ENCODE data around the gene NCOA7. TPM values are rescaled to one million over a fixed set of nuclear protein-coding genes. Genes with fewer than 3 reads are reported as not detected.

The NCOA7 gene
- total and polyA plus RNA-seq, 10 of the 15 experiments (the other 5 are each of a cell fraction or from before 2014, with no cell fraction given) = 18.9 to 50.3 (median 34.2) TPM

- peak; percentile 28; the same call in 1 of the 2 replicates for TF ChIP-seq ATF2 (IDR thresholded peaks at IDR 0.05; ENCODE audit: low read length)
- TF ChIP-seq CREB1 (IDR thresholded peaks at IDR 0.05; ENCODE audit: low read depth) = peak; percentile 62
- peak; percentile 100 for TF ChIP-seq ZNF24 (IDR thresholded peaks at IDR 0.05)
- peak; percentile 61 for TF ChIP-seq JUNB (IDR thresholded peaks at IDR 0.05)
- peak; percentile 85; the same call in 1 of the 2 replicates for TF ChIP-seq ZBTB40 (IDR thresholded peaks at IDR 0.05; ENCODE audit: borderline replicate concordance)
- no peak for TF ChIP-seq E2F4 (IDR thresholded peaks at IDR 0.05; ENCODE audit: low read depth, low read length)
- peak; percentile 58; the same call in 1 of the 2 replicates for TF ChIP-seq ATF7 (IDR thresholded peaks at IDR 0.05; ENCODE audit: low read depth)
- peak; percentile 94 for TF ChIP-seq RUNX3 (IDR thresholded peaks at IDR 0.05; ENCODE audit: low read length)
- no peak for TF ChIP-seq RELA (IDR thresholded peaks at IDR 0.05; ENCODE audit: borderline replicate concordance, partially characterized antibody)
- TF ChIP-seq RELB (IDR thresholded peaks at IDR 0.05; ENCODE audit: low read depth) = peak; percentile 65
- no peak for TF ChIP-seq EZH2 (IDR thresholded peaks at IDR 0.05; ENCODE audit: borderline replicate concordance, control insufficient read depth, low read depth, low read length)
- TF ChIP-seq SKIL (IDR thresholded peaks at IDR 0.05; ENCODE audit: low read depth, poor library complexity, severe bottlenecking) = peak; percentile 90
- TF ChIP-seq RBBP5 (conservative IDR thresholded peaks at IDR 0.05) = peak; percentile 100
- TF ChIP-seq ZSCAN29 (IDR thresholded peaks at IDR 0.05) = peak; percentile 92; the same call in 1 of the 2 replicates
- TF ChIP-seq IRF5 (IDR thresholded peaks at IDR 0.05; ENCODE audit: borderline replicate concordance) = no peak
- TF ChIP-seq KLF5 (IDR thresholded peaks at IDR 0.05; ENCODE audit: partially characterized antibody) = peak; percentile 38
- TF ChIP-seq SMAD5 (IDR thresholded peaks at IDR 0.05; ENCODE audit: low read depth) = no peak
- TF ChIP-seq SMAD1 (IDR thresholded peaks at IDR 0.05; ENCODE audit: low read depth, partially characterized antibody) = peak; percentile 11
Measured at GRCh38 chr6:125779924-125780539, 10.7 kb upstream of the NCOA7 start (continued).

Data from GM12878 (cell line).